Neural crest cell (in vitro differentiated cells): ENCODE results near the gene ATP6V1D. TPM values are rescaled to one million over a fixed set of nuclear protein-coding genes. Genes with fewer than 3 reads are reported as not detected.

ENCODE experiments used
- DNase-seq: peaks from one replicate; pipeline ENCODE4 v3.0.0; 2021; ENCODE audit warnings: low read depth, mixed read lengths, low spot score
- H3K27ac Mint-ChIP-seq: one replicate; pipeline ENCODE4 v1.8.0; 2021; ENCODE audit warnings: mild to moderate bottlenecking, mixed read lengths; ENCODE audit not compliant: unreplicated experiment
- H3K27me3 Mint-ChIP-seq: 2 replicates; pipeline ENCODE4 v1.8.0; 2021; ENCODE audit warnings: low read depth, mild to moderate bottlenecking, mixed read lengths
- H3K36me3 Mint-ChIP-seq: 2 replicates; pipeline ENCODE4 v1.8.0; 2021; ENCODE audit warnings: low read depth, mild to moderate bottlenecking, mixed read lengths
- H3K4me1 Mint-ChIP-seq: 2 replicates; pipeline ENCODE4 v1.8.0; 2021; ENCODE audit warnings: mixed read lengths
- H3K4me3 Mint-ChIP-seq: one replicate; pipeline ENCODE4 v1.8.0; 2021; ENCODE audit warnings: mild to moderate bottlenecking, mixed read lengths
- H3K9me3 Mint-ChIP-seq: 2 replicates; pipeline ENCODE4 v1.8.0; 2021; ENCODE audit warnings: mixed read lengths
- CTCF ChIP-seq: fragments of 200-600 bp; sonication (generic); conservative IDR thresholded peaks from 2 replicates; pipeline ENCODE4 v1.5.0; 2021; ENCODE audit warnings: antibody characterized with exemption, mild to moderate bottlenecking
- total RNA-seq: library from RNA; stranded (reverse); gene quantifications from 2 replicates; pipeline ENCODE4 v1.2.1, GENCODE V29; 2021

ATP6V1D gene
- total RNA-seq, 1 donor from 2014 or later, result 51.2 TPM

GRCh38 chr14:67396381-67396970, 36.9 kb upstream of the ATP6V1D start:
- Mint-ChIP-seq H3K36me3 (no peaks in the 10 kb centered on the region), H3K27ac (no peak overlapping the region), H3K4me3 (no peak overlapping the region), H3K4me1 (no peaks in the 10 kb centered on the region), H3K27me3 (peaks cover 12% of the 10 kb centered on the region), H3K9me3 (no peaks in the 10 kb centered on the region)
- DNase-seq, result no peak
- TF ChIP-seq CTCF, result no peak

GRCh38 chr14:67395876-67396189, 36.2 kb upstream of the ATP6V1D start:
- Mint-ChIP-seq H3K4me3 (no peak overlapping the region), H3K4me1 (no peaks in the 10 kb centered on the region), H3K27me3 (peaks cover 12% of the 10 kb centered on the region), H3K36me3 (no peaks in the 10 kb centered on the region), H3K9me3 (no peaks in the 10 kb centered on the region), H3K27ac (no peak overlapping the region)
- no peak for DNase-seq
- no peak for TF ChIP-seq CTCF

- peaks cover 11% of the 10 kb centered on the region for H3K27me3 Mint-ChIP-seq
- TF ChIP-seq CTCF, result no peak
- no peaks in the 10 kb centered on the region for H3K36me3 Mint-ChIP-seq
- H3K4me1 Mint-ChIP-seq, result no peaks in the 10 kb centered on the region
- DNase-seq, result no peak
- H3K27ac Mint-ChIP-seq, result no peak overlapping the region
- no peaks in the 10 kb centered on the region for H3K9me3 Mint-ChIP-seq
- H3K4me3 Mint-ChIP-seq, result no peak overlapping the region
Observed at GRCh38 chr14:67395086-67395875, 35.7 kb upstream of the ATP6V1D start.

- H3K4me1 Mint-ChIP-seq, result no peaks in the 10 kb centered on the region
- no peaks in the 10 kb centered on the region for H3K9me3 Mint-ChIP-seq
- H3K27ac Mint-ChIP-seq, result no peak overlapping the region
- no peak for DNase-seq
- no peak for TF ChIP-seq CTCF
- H3K4me3 Mint-ChIP-seq, result no peak overlapping the region
- peaks cover 3% of the 10 kb centered on the region for H3K27me3 Mint-ChIP-seq
- H3K36me3 Mint-ChIP-seq, result no peaks in the 10 kb centered on the region
Observed at GRCh38 chr14:67393689-67394088, 34.1 kb upstream of the ATP6V1D start.

- H3K27me3 Mint-ChIP-seq, result no peaks in the 10 kb centered on the region
- no peak for DNase-seq
- H3K9me3 Mint-ChIP-seq, result no peaks in the 10 kb centered on the region
- H3K4me1 Mint-ChIP-seq, result no peaks in the 10 kb centered on the region
- TF ChIP-seq CTCF, result no peak
- no peaks in the 10 kb centered on the region for H3K36me3 Mint-ChIP-seq
- H3K4me3 Mint-ChIP-seq, result no peak overlapping the region
- no peak overlapping the region for H3K27ac Mint-ChIP-seq
Observed at GRCh38 chr14:67392800-67393199, 33.2 kb upstream of the ATP6V1D start.
